ENCODE measurements around the gene SIRPB1. TPM values are rescaled to one million over a fixed set of nuclear protein-coding genes. Genes with fewer than 3 reads are reported as not detected.

Gene SIRPB1
- polyA plus RNA-seq: 1 to 10 TPM in 2 of 3 donors, under 1 TPM in 1; 0.13 to 5.6 (median 3.5) TPM

DNA sequence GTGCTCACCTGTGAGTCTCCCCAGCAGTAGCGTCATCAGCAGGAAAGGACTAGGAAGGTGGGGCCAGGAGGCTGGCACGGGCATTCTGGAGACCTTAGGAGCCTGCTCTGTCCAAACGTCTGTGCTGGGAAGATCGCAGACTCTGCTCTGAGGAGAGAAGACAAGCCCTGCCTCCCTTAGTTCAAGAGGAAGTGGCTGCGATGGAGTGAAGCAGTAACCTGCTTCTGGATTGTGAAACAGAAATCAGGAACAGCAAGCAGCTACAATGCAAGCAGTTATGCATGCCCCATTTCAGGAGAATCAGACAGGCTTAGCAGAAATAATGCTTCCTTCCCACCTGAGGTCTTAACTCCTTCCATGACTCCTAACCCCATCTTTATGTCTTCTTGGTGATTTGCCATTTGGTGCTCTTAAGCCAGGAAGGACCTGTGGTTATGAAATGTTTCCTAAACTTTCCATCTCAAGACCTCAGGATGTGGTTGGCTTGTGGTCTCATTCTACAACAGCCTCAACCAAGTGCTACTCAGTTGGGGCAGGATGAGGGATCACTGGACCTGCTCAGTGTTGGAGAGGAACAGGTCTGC lies at the start of gene SIRPB1:
Gene SIRPB1, minus strand, starts transcription at position 149 of the 584 bp plus-strand sequence. Its CDS starts 65 bp downstream, at position 84.
- H3K27ac ChIP-seq (ENCODE audit: low read depth, low read length): no peak within 1 kb of the TSS

DNA sequence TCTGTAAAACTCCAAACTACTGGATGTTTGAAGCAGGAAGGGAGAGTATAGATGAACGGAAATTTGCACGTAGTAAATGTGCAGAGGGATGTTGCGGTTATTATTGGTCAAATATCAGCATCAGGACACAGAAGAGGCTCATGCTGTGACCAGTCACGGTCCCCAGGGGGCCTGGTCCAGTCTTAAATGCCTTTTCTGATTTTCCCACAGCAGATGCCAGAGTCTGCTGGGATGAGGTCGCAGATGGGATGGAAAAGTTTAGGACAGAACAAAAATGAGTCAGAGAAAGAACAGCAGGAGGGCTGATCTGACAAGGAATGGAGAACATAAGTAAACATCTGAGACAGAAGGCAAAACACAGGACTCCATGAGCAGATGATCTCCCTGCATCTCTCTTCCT lies 49.5 kb upstream of the SIRPB1 start:
- no peak overlapping the region for H3K27ac ChIP-seq (ENCODE audit: low read depth, low read length)
- 72 to 80% (median 78%) methylated on average over 5 of the region's 5 CpGs for whole genome bisulfite sequencing, 3 donors

More for the DNA sequence above, at the start of gene SIRPB1:
- 32 to 63% (median 54%) methylated on average over 5 of the region's 5 CpGs for WGBS, 3 donors

DNA sequence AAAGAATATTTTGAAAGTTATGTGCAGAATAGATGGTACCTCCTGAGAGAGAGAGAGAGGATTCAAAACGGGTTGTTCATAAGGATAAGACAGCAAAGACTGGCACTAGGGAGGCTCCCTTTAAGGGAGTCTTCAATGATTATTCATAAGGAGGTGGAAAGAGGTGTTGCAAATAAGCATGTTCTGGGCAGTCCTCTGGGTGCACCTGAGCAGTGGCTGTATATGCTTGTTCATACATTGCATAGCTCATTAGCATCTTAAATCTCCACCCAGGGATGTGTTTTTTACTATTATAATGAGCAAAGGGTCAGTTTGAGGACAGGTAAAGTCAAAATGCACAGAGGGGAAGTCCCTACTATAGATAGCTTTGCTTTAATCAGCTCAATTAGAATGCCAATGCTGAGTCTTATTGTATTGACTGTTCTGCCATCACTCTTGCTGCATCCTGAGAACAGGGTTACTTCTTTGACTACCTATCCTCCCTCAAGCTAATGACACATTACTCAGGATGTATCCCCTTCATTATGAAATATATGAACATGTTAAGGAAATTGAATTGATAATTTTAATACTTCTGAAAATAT lies 47.8 kb upstream of the SIRPB1 start:
- no peak overlapping the region for H3K27ac ChIP-seq (ENCODE audit: low read depth, low read length)
- 43 to 52% (median 52%) methylated on average over 1 of the region's 1 CpG for WGBS, 3 donors

DNA sequence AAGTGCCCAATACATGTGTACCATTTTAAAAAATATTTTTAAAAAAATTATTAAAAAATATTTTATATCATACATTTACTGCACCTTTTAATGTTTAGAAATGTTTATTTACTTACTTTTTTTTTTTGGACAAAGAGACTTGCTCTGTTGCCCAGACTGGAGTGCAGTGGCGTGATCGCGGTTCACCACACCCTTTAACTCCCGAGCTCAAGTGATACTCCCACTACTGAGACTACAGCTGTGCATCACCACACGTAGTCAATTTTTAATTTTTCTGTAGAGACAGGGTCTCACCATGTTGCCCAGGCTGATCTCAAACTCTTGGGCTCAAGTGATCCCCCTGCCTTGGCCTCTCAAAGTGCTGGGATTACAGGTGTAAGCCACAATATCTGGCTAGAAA lies 47.0 kb upstream of the SIRPB1 start:
- 54 to 77% (median 62%) methylated on average over 5 of the region's 5 CpGs for WGBS, 3 donors
- no peak overlapping the region for H3K27ac ChIP-seq (ENCODE audit: low read depth, low read length)

DNA sequence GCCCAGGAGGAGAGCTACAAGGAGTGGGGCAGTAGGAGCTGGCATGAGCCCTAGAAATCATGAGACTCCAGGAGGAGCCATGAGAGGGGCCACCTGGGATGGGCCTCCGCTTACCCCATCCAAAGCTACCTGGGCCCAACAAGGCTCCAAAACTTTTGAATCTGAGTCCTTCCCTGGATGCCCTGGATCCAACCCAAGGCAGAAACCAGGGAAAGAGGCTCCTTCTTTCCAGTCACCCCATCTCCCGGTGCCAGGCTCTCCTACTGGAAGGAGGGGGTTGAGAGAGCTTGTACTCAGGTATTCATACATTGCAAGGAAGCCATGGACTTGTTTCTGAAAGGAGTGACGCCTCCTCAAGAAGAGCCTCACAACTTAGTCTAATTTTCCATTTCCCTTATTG lies 45.5 kb upstream of the SIRPB1 start:
- H3K27ac ChIP-seq (ENCODE audit: low read depth, low read length): no peak overlapping the region
- 84 to 98% (median 95%) methylated on average over 3 of the region's 3 CpGs for WGBS, 3 donors

DNA sequence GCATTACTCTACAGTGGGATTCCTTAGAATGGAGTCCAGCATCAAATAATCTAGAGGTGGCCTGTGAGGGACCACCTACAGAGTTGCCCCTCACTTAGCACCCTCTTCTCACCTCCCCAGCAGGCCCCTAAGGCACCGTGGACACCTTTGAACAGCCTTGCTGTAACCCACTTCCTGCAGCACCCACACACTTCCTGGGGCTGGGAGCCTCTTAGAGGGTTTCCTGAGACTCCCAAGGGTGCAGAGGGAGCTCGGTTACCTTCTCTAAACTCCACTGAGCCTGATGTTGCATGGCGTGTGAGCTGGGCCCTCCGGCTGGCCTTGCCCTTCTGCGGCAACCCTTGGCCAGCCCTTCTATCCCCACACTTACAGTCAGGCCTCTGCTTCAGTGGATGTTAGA lies 45.1 kb upstream of the SIRPB1 start:
- no peak overlapping the region for H3K27ac ChIP-seq (ENCODE audit: low read depth, low read length)
- 52 to 69% (median 61%) methylated on average over 5 of the region's 5 CpGs for WGBS, 3 donors

DNA sequence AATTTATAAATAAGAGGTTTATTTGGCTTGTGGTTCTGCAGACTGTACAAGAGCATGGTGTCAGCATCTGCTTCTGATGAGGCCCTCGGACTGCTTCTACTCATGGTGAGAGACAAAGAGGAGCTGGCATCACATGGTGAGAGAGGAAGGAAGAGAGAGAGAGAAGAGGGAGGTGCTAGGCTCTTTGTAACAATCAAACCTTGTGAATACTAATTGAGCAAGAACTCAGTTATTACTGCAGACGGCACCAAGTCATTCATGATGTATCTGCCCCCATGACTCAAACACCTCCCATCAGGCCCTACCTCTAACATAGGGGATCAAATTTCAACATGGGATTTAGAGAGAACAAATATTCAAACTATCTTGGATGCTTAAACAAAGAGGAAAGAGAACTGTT lies 44.1 kb upstream of the SIRPB1 start:
- H3K27ac ChIP-seq (ENCODE audit: low read depth, low read length): no peak overlapping the region
- WGBS, 3 donors: 35 to 41% (median 35%) methylated on average over 2 of the region's 2 CpGs

DNA sequence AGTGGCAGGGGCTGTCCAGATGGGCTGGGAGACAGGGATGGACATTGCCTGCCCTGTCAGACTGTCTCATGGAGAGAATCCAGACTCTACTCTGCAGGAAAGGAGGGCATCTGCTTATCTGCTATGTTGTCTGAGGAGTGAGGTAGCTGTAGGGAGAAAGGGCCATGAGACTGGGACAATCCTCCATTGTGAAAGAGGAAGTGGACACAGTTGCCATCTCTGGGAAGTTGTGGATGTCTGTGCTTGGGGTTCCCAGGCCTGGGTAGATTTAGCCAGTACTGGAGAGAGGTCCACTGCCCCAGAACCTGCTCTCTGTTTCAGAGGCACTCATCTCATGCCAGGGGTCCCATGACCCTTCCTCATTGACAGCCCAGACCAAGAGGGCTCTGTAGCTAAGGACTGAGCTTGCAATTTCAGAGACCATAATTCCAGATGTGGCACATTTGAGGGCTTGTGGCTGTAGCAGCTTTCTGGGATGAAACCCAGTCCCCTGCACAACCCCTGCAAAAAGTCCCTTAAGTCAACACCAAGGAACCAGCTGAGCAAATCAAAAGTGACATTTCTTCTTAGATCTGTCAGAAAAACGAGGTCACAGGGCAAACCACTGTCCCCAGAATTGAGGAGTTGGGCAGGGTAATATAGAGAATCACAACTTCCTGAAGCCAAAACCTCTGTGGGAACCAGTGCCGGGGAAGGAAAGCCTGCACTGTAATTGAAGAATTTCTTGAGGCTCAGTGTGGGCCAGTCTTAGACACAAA lies 41.9 kb upstream of the SIRPB1 start:
- 32 to 43% (median 38%) methylated on average over 2 of the region's 2 CpGs for WGBS, 3 donors
- no peak overlapping the region for H3K27ac ChIP-seq (ENCODE audit: low read depth, low read length)

DNA sequence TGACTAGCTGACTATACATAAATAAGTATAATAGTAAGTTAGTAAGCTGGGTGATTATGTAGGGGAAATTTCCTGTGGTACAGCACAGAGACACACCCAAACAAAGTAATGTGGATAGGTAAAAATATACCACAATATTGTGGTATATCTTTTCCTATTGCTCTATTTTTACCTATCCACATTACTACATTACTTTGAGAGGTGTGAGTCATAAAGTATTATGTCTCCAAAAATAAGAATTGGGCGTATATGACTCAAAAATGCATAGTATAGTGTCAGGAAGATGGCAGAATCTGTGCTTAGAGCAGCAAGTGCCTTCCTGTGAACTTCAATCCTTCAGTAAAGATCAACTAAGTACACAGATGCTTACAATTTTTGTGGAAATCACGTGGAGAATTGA lies 40.4 kb upstream of the SIRPB1 start:
- 35 to 48% (median 47%) methylated on average over 2 of the region's 2 CpGs for WGBS, 3 donors
- H3K27ac ChIP-seq (ENCODE audit: low read depth, low read length): no peak overlapping the region

DNA sequence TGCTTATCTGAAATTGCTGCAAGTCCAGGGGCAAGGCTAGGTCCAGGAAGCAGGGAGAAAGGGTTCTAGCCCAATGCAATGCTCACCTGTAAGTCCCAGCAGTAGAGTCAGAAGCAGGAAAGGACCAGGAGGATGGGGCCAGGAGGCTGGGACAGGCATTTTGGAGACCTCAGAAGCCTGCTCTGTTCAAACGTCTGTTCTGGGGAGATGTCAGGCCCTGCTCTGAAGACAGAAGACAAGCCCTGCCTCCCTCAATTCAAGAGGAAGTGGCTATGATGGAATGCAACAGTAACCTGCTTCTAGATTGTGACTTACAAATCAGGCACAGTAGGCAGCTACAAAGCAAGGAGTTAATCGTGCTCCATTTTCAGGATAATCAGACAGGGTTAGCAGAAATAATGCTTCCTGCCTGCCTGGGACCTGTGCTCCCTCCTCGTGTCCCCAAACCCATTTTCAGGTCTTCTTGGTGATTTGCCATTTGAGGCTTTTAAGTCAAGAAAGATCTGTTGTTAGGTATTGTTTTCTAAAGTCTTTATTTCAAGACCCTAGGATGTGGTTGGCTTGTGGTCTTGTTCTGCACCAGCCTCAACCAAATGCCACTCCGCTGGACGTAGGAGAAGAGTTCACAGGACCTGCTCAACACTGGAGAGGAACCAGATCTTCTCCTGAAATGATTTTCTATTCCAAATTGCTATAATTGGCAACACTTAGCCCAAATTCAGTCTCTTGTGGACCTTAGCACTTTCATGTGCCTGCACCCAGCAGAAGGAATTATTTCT lies 37.9 kb upstream of the SIRPB1 start, which contains the start of gene SIRPG:
Gene SIRPG, minus strand, starts transcription at position 224 of the 779 bp plus-strand sequence. Its CDS starts 65 bp downstream, at position 159.
- H3K27ac ChIP-seq (ENCODE audit: low read depth, low read length): no peak within 1 kb of the TSS
- WGBS, 3 donors: 48 to 51% (median 48%) methylated on average over 5 of the region's 5 CpGs

DNA sequence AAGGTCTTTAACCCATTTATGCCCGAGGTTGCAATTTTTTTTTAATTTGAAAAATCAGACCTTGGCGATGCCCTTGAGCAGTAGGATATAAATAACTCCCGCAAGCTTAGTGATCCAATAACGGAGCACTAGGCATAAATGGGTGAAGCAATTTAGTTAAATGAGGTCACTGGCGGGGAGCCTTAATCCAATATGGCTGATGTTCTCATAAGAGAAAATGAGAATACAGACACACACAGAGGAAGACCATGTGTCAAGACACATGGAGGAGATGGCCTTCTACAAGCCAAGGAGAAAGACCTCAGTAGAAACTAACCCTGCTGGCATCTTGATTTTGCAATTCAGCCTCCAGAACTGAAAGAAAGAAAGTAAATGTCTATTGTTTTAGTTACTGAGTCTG lies 37.0 kb upstream of the SIRPB1 start:
- WGBS, 3 donors: 78 to 96% (median 82%) methylated on average over 5 of the region's 5 CpGs
- H3K27ac ChIP-seq (ENCODE audit: low read depth, low read length): no peak overlapping the region

DNA sequence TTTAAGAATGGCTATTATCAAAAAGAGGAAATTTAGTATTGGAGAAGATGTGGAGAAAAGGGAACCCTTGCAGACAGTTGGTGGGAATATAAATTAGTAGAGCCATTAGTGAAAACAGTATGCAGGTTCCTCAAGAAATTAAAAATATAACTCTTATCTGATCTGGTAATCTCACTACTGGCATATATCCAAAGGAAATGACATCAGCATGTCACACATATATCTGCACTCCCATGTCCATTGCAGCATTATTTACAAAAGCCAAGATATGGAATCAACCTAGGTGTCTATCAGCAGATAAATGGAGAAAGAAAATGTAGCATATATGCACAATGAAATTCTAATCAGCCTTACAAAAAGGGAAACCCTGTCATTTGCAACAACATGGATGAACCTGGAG lies 35.2 kb upstream of the SIRPB1 start:
- H3K27ac ChIP-seq (ENCODE audit: low read depth, low read length): no peak overlapping the region

DNA sequence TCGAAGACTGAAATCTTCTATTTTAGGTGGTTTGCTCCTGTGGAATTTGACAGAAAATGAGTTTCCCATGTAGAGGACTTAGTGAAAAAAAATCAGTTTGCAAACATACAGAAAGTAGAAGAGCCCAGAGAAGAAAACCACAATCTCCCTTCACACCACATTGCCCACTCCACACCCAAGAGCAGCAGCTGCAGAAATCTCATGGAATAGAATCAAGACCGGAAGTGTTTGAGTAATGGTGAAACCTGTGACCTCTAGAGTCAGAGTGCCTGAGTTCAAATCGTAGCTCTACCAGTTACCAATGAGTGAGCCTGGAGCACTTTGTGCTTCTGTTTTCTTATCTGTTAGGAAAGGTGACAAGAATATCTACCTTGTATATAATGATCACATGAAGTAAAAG lies 33.2 kb upstream of the SIRPB1 start:
- no peak overlapping the region for H3K27ac ChIP-seq (ENCODE audit: low read depth, low read length)
- 52 to 70% (median 67%) methylated on average over 3 of the region's 3 CpGs for WGBS, 3 donors

DNA sequence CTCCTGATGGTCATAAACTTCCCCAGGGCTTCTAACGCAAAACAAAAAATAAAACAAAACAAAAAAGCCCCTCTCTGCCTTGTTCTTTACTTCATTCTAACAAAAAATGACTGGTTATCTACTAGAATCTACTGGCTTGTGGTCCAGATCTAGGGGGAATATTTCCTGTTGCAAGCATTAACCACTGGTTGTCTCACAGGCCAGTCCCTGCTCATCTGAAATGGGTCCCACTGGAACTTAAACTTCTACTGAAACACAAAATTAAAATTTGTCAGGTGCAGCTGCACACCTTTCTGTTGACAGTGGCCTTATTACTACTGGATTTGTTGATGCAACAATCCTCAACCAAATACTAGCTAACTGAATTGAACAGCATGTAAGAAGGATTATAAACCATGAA lies 32.3 kb upstream of the SIRPB1 start:
- no peak overlapping the region for H3K27ac ChIP-seq (ENCODE audit: low read depth, low read length)
- 54 to 61% (median 59%) methylated on average over 1 of the region's 1 CpG for WGBS, 3 donors

DNA sequence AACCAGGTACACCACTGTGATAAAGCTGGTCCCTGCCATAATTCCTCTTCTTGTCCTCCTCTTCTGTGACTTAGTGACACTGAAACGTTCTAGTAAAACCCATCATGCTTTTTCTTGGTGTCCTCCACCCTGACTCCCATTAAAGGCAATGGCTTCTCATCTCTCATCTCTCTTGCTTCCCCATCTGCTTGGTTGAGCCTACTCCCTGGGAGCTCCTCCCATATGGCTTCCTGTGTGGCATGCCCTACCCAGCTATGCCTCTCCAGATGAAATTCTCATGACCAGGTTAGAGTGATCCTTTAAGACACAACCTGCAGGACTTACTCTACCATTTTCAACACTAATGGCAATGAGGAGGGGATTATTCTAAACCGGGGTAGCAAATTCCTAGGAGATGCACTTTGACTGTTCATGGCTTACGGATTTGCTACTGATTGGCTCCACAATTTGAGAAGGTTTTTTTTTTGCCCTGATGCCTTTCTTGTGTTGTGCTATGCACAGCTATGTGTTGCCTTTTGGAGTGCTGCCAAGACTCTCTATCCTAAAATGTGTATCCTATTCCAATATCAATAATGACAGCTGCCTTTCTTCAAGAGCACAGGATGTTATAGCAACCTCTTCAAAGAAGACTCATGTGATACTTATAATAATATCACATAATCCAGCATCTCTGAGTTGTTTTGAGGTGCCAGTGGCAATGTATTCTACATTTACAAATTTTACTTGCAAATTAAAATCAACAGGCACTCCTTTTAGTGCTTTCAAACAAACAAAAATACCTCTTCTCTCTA lies 31.7 kb upstream of the SIRPB1 start:
- H3K27ac ChIP-seq (ENCODE audit: low read depth, low read length): no peak overlapping the region
- 58 to 71% (median 65%) methylated on average over 3 of the region's 3 CpGs for WGBS, 3 donors

DNA sequence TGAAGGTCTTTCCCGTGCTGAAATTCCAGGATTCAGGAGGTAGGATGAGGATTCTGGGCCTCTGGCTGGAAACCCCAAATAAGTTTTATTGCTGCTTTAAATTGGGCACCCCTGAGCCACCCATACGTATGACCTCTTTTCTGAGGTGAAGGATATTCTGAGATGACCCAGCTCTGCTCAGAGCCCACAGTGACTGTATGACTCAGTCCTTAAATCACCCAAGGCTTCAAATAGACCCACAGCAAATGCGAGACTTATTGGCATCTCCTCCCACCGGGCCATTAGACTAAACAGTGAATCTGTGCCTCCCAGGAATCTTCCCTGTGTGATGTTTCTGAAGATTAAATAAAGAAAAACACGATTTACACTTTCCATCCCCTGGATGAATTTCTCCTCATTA lies 28.3 kb upstream of the SIRPB1 start:
- 63 to 81% (median 68%) methylated on average over 5 of the region's 5 CpGs for WGBS, 3 donors
- H3K27ac ChIP-seq (ENCODE audit: low read depth, low read length): no peak overlapping the region

DNA sequence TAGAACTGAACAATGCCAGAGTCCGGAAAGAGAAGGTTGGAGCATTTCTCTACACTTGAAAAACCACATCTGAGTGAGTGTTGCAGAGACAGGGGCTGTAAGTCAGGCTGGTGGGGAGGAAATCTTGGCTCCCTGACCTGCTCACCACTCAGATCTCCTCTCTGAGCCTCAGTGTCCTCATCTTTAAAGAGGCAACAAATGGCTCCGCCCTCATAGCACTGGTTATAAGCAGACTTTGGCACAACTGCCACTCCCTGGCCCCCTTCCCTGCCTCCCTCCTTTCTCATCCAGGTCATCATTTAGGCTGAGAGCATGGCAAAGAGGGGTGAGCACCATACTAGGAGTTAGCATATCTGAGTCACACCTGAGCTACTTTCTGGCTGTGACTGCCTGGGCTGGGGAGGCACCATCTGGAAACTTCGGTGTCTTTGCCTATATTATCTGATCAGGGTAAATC lies 27.2 kb upstream of the SIRPB1 start:
- H3K27ac ChIP-seq (ENCODE audit: low read depth, low read length): no peak overlapping the region

More for the DNA sequence above, 27.2 kb upstream of the SIRPB1 start:
- WGBS, 3 donors: 83 to 93% (median 90%) methylated on average over 3 of the region's 3 CpGs

Data from adipose tissue (tissue), 3 donors.